GM18861 (cell line): ENCODE data around the gene CFH.
"Not testable (repeated sequence)": the region's sequence is repeated elsewhere in the genome, so short reads cannot be mapped to it uniquely, and the experiment has no call there.

ENCODE experiments used
- ATAC-seq: cut with Tn5 transposase; IDR thresholded peaks from one replicate; pipeline ENCODE4 v1.9.1; 2021; ENCODE audit not compliant: unreplicated experiment

CFH gene

GRCh38 chr1:196651637-196652215 is at the start of gene CFH:
Gene CFH, plus strand, starts transcription at chr1:196652043. Its CDS starts 75 bp downstream, at chr1:196652118.
- no peak for ATAC-seq

DNA sequence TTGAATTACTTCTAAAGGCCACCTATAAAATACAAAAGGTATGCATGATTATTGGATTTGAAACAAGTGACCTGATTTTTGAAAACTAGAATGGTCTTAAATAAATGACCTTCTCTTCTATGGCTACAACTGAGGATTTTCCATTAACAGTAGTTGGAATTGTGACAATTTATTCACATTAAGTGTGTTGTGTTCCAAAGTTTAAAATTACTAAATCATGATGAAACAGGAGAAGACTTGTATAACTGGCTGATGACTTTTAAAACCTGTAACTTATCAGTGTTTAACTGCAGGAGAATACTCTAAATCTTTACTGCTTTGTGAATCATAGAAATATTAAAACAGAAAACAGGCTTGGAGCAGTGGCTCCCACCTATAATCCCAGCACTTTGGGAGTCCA is 48.2 kb upstream of the CFH start:
- no peak for ATAC-seq

DNA sequence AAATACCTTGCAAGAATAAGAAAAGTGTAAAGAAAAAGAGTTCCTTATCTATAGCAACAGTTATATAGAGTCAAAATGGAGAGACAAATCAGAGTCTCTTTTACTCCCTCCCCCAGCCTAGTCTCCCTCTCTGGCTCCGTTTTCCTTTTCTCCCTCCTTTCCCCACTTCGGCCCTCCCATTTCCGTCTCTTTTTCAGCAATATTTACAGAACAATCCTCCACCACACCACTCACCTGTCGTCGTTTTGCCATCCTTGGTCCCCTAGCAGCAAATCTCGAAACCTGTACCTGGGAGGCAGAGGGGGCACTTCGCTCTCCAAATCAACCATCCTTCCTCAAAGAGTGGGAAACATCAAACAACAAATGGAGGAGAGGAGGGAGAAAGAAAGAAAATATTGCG is 43.9 kb upstream of the CFH start:
- no peak for ATAC-seq

GRCh38 chr1:196608390-196609369 is 43.2 kb upstream of the CFH start, which contains the start of gene KCNT2:
Gene KCNT2, minus strand, starts transcription at chr1:196608440. Its CDS starts 131 bp downstream, at chr1:196608309.
- no peak for ATAC-seq

- ATAC-seq = no peak
Measured at GRCh38 chr1:196609370-196609737, 42.5 kb upstream of the CFH start.

- no peak for ATAC-seq
Measured at GRCh38 chr1:196611873-196612272, 40.0 kb upstream of the CFH start.

DNA sequence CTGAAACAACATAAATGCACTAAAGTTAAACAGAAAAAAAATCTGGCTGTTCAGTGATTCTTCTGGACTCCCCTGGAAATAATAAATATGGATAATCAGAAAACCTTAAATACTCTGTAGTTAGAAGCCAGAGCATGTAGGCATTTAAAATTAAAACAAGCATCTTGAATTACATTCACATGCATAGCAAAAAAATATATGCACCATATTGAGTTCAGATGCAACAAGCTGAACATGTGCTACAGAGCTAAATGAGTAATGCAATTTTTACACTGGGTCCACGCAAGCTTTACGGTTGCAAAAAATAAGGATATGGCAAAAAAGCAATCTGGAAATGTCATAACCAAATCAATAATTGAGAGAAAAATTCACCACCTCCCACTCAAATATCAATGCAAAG is 32.1 kb upstream of the CFH start:
- no peak for ATAC-seq

DNA sequence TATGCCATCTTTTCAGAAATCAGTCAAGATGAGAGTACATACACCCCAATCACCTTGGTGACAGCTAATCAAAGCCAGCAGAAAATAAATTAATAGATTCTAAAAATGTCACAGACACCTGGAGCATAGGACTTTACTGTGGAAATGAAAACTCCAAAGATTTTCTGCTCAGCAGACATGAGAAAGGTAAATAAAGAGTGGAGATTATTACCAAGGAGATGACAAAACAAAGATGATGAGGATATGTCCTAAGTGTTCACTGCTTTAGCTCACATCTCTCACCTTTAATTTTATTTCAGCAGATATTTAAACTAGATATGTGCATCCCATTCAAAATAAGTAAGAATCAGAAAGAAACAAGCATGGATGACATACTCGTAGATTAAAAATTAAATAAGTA is 28.8 kb upstream of the CFH start:
- ATAC-seq = no peak

DNA sequence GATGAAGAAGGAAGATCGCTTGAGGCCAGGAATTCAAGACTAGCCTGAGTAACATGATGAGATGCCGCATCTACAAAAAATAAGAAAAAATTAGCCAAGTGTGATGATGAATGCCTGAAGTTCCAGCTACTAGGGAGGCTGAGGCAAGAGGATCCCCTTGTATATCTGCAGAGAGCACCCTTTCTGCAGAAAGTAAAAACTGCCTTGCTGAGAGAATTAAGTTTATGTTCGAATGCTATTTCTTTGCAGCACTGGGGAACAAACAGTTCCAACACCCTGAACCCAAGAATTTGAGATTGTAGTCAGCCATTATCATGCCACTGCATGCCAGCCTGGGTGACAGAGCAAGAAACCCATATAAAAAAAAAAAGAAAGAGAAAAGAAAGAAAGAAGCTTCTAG is 23.0 kb upstream of the CFH start:
- no peak for ATAC-seq

DNA sequence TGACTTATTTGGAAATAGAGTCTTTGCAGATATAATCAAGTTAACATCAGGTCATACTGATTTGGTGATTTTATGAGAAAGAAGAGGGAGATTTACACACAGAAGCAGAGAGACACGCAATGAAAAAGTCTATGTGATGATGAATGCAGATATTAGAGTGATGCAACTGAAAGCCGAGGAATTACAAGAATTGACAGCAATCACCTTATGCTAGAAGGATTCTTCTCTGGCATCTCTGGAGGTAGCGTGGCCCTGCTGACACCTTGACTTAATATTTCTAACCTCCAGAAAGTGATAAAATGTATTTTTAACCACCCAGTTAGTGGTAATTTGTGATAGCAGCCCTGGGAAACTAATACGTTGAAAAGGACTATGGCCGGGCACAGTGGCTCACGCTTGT is 14.2 kb upstream of the CFH start:
- no peak for ATAC-seq

- ATAC-seq = no peak
Measured at GRCh38 chr1:196638466-196638865, 13.4 kb upstream of the CFH start.

GRCh38 chr1:196639291-196639690 is 12.6 kb upstream of the CFH start:
- ATAC-seq = not testable (repeated sequence)

- no peak for ATAC-seq
Measured at GRCh38 chr1:196640976-196641375, 10.9 kb upstream of the CFH start.

GRCh38 chr1:196649990-196650389 is 1.9 kb upstream of the CFH start:
- no peak for ATAC-seq

- ATAC-seq = no peak
Measured at GRCh38 chr1:196650403-196650802, 1.4 kb upstream of the CFH start.

DNA sequence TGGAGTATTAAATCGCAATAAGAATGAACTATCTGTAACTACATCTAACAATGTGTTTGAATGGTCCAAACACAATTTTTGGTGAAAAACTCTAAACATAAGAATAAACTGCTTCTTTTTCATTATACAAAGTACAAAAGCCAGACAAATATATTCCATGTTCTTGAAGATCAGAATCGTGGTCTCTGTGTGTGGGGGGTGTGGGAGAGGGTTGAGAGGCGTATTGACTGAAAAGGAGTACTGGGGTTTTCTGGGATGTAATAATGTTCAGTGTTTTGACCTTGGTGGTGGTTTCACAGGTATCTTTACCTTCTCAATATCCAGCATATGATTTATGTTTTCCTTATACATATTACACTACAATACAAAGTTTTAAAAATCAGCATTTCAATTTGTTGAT is 764 bp upstream of the CFH start:
- no peak for ATAC-seq

GRCh38 chr1:196654271-196654670 is 2.4 kb downstream of the CFH start:
- no peak for ATAC-seq

GRCh38 chr1:196655071-196655470 is 3.2 kb downstream of the CFH start:
- ATAC-seq = no peak

DNA sequence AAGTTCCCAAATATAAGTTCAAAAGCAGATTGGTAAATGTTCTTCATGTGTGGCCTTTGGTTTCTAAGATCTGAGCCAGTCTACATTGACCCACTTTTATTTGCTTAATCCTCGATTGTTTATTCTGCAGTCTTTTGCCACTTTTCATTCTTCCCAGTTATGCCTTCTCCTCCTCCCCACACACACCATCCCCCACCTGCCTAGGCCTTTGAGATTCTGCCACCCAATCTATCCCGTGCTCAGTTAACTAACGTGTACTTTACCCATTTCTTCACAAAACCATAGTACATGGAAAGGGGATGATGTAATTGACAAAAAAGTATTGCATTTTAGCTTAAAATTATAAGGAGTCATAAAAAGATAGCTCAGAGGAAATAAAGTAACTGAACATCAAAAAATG is 3.7 kb downstream of the CFH start:
- no peak for ATAC-seq

DNA sequence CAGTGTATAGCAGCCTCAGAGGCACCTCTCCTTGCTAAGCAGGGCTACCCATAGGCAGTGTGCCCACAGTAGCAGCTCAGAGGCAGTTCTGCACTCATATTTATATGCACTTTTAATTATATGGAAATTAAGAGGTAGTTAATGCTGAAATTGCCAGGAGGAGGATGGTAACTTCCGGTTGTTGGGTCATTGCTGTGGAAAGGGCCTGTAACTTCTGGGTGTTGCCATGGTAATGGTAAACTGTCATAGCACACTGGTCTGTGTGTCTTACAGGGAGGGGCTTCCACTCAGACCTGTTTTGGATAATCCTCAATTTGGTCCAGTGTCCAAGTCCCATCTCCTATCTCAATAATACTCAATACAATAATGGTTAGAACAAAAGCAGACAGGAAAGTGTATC is 7.6 kb downstream of the CFH start:
- ATAC-seq = no peak

GRCh38 chr1:196660272-196660671 is 8.4 kb downstream of the CFH start:
- no peak for ATAC-seq

DNA sequence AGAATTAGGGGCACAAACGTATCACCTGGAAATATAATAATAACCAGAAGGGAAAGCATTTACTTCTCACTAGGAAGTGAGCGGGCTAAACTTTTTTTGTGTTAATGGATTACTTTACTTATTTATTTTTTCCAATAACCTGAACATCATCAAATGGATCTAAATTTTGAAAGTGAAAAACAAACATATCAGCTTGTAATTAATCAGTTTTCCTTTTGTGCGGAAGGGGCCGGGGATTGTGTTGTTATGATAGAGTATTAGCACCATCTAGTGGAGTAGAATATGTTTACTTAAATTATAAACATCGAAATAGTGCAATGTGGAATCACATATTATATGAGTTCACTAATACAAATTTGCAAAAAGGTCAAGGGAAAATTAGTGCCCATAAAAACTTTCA is 9.0 kb downstream of the CFH start:
- peak; percentile 81 for ATAC-seq
